Activated naive CD4-positive, alpha-beta T cell treated with anti-CD3 and anti-CD28 coated beads, Interleukin-2, amount 50 U/mL, for 72 hours (primary cell): Measurements from ENCODE around the gene ATG5. TPM values are rescaled to one million over a fixed set of nuclear protein-coding genes. Genes with fewer than 3 reads are reported as not detected.

Source experiments
- ATAC-seq, 2 donors: fragments of 150-1000 bp; cut with Tn5 transposase; 2 replicates each; pipeline ENCODE4 v1.10.0; 2021; ENCODE audit warnings: mild to moderate bottlenecking in 2 of 2, moderate library complexity in 2 of 2
- DNase-seq, 2 donors: peaks; one replicate each; pipeline ENCODE4 v3.0.0; 2021 to 2022; ENCODE audit warnings: low spot score in 2 of 2
- H3K27ac Mint-ChIP-seq, 2 donors: one replicate each; pipeline ENCODE4 v1.8.0; 2022; ENCODE audit warnings: mild to moderate bottlenecking in 2 of 2, mixed read lengths in 2 of 2
- H3K36me3 Mint-ChIP-seq, 2 donors: one replicate each; pipeline ENCODE4 v1.8.0; 2022; ENCODE audit warnings: mixed read lengths in 2 of 2
- H3K9me3 Mint-ChIP-seq, 2 donors: one replicate each; pipeline ENCODE4 v1.8.0; 2022; ENCODE audit warnings: mixed read lengths in 2 of 2
- total RNA-seq, 2 donors: library from RNA; stranded (reverse); gene quantifications; one replicate each; pipeline ENCODE4 v1.2.3, GENCODE V29; 2022

Gene ATG5
- total RNA-seq = 10 to 100 TPM; 23.5 to 28.2 TPM

- H3K36me3 Mint-ChIP-seq = peaks cover 5 to 13% of the 10 kb centered on the region in 2 donors
- ATAC-seq = peak; percentile 94 to 97
- peak within 1 kb of the TSS; percentile 97 to 98 for H3K27ac Mint-ChIP-seq
Observed at GRCh38 chr6:106325336-106326178, at the start of gene ATG5. Gene ATG5 (minus strand): TSS chr6:106325760. CDS start chr6:106316208, 9,552 bp downstream.

GRCh38 chr6:106373502-106374239 is 48.1 kb upstream of the ATG5 start:
- Mint-ChIP-seq H3K9me3 (no peaks in the 10 kb centered on the region), H3K27ac (peak overlapping the region; percentile 46 to 79), H3K36me3 (no peaks in the 10 kb centered on the region)
- ATAC-seq (peak; percentile 35 to 82), DNase-seq (no peak)

More at GRCh38 chr6:106325336-106326178, at the start of gene ATG5:
- peak; percentile 99 to 100 for DNase-seq
- no peaks in the 10 kb centered on the region for H3K9me3 Mint-ChIP-seq

- H3K36me3 Mint-ChIP-seq = no peaks in the 10 kb centered on the region
- ATAC-seq (peak; percentile 89), DNase-seq (peak in 1 of 2 donors; percentile 5)
- H3K27ac Mint-ChIP-seq = peak overlapping the region; percentile 46 to 79
- no peaks in the 10 kb centered on the region for H3K9me3 Mint-ChIP-seq
Observed at GRCh38 chr6:106372838-106373501, 47.4 kb upstream of the ATG5 start.

- no peaks in the 10 kb centered on the region for H3K36me3 Mint-ChIP-seq
- no peaks in the 10 kb centered on the region for H3K9me3 Mint-ChIP-seq
- DNase-seq (no peak), ATAC-seq (no peak)
- H3K27ac Mint-ChIP-seq = no peak overlapping the region
Observed at GRCh38 chr6:106370639-106371038, 45.1 kb upstream of the ATG5 start.

- H3K27ac Mint-ChIP-seq = no peak overlapping the region
- H3K36me3 Mint-ChIP-seq = no peaks in the 10 kb centered on the region
- H3K9me3 Mint-ChIP-seq = no peaks in the 10 kb centered on the region
- DNase-seq (no peak), ATAC-seq (no peak)
Observed at GRCh38 chr6:106369739-106370138, 44.2 kb upstream of the ATG5 start.

- ATAC-seq (no peak), DNase-seq (no peak)
- Mint-ChIP-seq H3K36me3 (no peaks in the 10 kb centered on the region), H3K9me3 (no peaks in the 10 kb centered on the region), H3K27ac (no peak overlapping the region)
Observed at GRCh38 chr6:106363401-106364138, 38.0 kb upstream of the ATG5 start.

GRCh38 chr6:106360989-106361430 is 35.5 kb upstream of the ATG5 start:
- DNase-seq = peak; percentile 38 to 57
- peak; percentile 42 to 64 for ATAC-seq
- Mint-ChIP-seq H3K9me3 (no peaks in the 10 kb centered on the region), H3K27ac (no peak overlapping the region), H3K36me3 (no peaks in the 10 kb centered on the region)

GRCh38 chr6:106360410-106360988 is 34.9 kb upstream of the ATG5 start, which contains the start of gene CRYBG1:
Gene CRYBG1 (plus strand): TSS chr6:106360717. CDS start chr6:106360909, 192 bp downstream.
- H3K9me3 Mint-ChIP-seq = no peaks in the 10 kb centered on the region
- H3K36me3 Mint-ChIP-seq = no peaks in the 10 kb centered on the region
- DNase-seq = peak; percentile 73 to 85
- no peak within 1 kb of the TSS for H3K27ac Mint-ChIP-seq
- peak; percentile 90 to 93 for ATAC-seq

- Mint-ChIP-seq H3K9me3 (no peaks in the 10 kb centered on the region), H3K36me3 (no peaks in the 10 kb centered on the region), H3K27ac (no peak overlapping the region)
- DNase-seq (no peak), ATAC-seq (no peak)
Observed at GRCh38 chr6:106359959-106360409, 34.4 kb upstream of the ATG5 start.

- no peak for DNase-seq
Observed at GRCh38 chr6:106356378-106356777, 30.8 kb upstream of the ATG5 start.

GRCh38 chr6:106347219-106347618 is 21.7 kb upstream of the ATG5 start:
- H3K9me3 Mint-ChIP-seq = no peaks in the 10 kb centered on the region
- ATAC-seq = no peak
- DNase-seq = no peak
- H3K27ac Mint-ChIP-seq = no peak overlapping the region
- no peaks in the 10 kb centered on the region for H3K36me3 Mint-ChIP-seq

More at GRCh38 chr6:106356378-106356777, 30.8 kb upstream of the ATG5 start:
- ATAC-seq = no peak
- Mint-ChIP-seq H3K9me3 (peaks cover 0 to 5% of the 10 kb centered on the region in 2 donors), H3K36me3 (peaks cover 0 to 9% of the 10 kb centered on the region in 2 donors), H3K27ac (no peak overlapping the region)

- Mint-ChIP-seq H3K36me3 (no peaks in the 10 kb centered on the region), H3K9me3 (no peaks in the 10 kb centered on the region), H3K27ac (no peak overlapping the region)
- DNase-seq (peak in 1 of 2 donors; percentile 48), ATAC-seq (peak; percentile 94 to 97)
Observed at GRCh38 chr6:106339334-106340029, 13.9 kb upstream of the ATG5 start.

GRCh38 chr6:106334646-106335448 is 9.3 kb upstream of the ATG5 start:
- Mint-ChIP-seq H3K9me3 (no peaks in the 10 kb centered on the region), H3K36me3 (no peaks in the 10 kb centered on the region), H3K27ac (no peak overlapping the region)
- DNase-seq (peak in 1 of 2 donors; percentile 33), ATAC-seq (peak; percentile 67 to 69)

GRCh38 chr6:106324726-106325335 is 729 bp downstream of the ATG5 start:
- Mint-ChIP-seq H3K36me3 (peaks cover 5 to 13% of the 10 kb centered on the region in 2 donors), H3K9me3 (no peaks in the 10 kb centered on the region), H3K27ac (peak overlapping the region; percentile 97 to 98)
- ATAC-seq (no peak), DNase-seq (no peak)
